GM18511 (cell line): ENCODE data around the gene ZNF593.

Source experiments
- ATAC-seq: cut with Tn5 transposase; IDR thresholded peaks from one replicate; pipeline ENCODE4 v1.9.1; 2021; ENCODE audit warnings: mild to moderate bottlenecking, moderate library complexity; ENCODE audit not compliant: unreplicated experiment

The ZNF593 gene

DNA sequence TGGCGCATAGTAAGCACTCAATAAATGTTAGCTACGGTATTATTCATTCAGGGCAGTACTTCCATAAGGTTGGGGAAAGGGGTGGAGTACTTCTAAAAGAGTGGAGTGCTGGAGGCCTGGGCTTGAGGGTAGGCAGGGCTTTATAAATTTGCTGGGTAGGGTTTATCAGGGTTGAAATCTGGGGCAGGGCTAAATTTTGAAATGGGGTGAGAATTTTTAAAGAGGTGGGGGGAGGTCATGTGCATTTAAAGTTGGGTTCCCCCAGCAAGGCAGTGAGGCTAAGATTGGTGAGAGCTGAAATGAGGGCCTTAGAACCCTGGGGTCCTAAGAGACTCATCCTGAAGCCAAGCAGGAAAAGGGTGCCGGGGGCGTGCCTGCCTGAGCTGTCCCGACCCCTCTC is 30.7 kb downstream of the ZNF593 start:
- no peak for ATAC-seq

GRCh38 chr1:26203642-26204318 is 34.1 kb downstream of the ZNF593 start:
- no peak for ATAC-seq

DNA sequence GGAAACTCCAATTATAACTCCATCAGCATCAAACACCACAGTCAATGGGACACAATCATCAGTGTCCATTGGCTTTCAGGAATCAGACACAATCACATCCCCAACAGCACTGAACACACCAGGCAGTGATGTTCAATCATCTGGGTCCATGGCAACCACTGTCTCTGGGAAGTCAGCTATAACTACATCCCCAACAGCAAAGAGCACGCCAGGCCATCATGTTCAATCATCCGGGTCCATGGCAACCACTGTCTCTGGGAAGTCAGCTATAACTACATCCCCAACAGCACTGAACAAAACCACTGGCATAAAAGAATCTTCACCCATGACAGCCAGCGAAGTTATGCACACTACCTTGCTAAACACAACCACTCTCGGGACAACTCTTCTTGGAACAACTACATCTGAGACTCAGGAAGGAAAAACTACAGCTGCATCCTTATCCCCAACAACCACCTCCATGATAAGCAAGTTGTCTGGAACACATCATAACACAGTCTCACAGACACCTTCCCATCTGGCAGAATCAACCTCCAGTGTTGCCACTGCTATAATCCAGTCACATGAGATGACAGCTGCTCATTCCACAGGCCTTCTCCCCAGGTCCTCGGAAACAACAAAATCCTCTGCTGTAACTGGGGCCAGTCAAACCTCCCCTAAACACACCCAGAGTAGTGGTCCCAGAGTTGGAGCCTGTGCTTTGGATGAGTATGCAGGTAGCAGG is 40.6 kb downstream of the ZNF593 start:
- no peak for ATAC-seq

DNA sequence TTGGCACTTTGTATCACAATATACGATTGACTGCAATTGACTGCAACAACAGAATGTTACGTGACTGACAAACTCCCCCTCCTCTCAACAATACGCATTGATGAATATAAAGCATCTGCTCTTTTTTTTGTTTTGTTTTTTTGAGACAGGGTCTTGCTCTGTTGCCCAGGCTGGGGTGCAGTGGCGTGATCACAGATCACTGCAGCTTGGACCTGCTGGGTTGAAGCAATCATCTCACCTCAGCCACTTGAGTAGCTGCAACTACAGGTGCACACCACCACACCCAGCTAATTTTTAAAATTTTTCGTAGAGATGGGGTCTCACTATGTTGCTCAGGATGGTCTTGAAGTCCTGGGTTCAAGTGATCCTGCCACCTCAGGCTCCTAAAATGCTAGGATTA is 43.0 kb downstream of the ZNF593 start:
- ATAC-seq = no peak

DNA sequence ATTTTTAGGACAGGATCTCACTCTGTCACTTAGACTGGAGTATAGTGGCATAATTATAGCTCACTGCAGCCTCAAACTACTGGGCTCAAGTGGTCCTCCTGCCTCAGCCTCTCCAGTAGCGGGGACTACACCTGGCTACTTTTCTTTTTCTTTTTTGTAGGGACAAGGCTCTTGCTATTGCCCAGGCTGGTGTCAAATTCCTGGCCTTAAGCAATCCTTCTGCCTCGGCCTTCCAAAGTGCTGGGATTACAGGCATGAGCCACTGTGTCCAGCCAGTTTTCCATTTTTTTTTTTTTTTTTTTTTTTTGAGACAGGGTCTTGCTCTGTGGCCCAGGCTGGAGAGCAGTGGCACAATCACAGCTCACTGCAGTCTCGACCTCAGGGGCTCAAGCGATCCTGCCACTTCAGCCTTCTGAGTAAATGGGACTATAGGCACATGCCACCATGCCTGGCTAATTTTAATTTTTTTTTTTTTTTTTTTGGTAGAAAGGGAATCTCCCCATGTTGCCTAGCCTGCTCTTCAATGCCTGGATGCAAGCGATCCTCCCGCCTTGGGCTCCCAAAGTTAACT is 43.7 kb downstream of the ZNF593 start:
- ATAC-seq = no peak

DNA sequence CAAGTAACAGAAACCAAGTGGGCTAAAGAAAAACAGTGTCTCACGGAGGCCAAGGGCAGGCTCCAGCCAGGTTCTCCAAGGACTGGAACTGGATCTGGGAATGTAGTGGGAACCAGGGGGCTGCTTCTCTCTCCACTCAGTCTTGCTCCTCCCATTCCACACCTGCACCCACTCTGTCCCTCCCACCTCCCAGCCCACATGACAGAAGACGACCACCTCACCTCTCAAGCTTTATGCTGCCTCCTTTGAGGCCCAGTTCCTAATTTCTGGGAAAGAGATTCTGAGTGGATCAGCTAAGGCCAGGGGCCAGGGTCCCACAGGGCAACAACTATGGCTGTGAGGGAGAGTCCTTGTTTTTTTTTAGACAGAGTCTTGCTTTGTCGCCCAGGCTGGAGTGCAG is 45.5 kb downstream of the ZNF593 start:
- no peak for ATAC-seq

GRCh38 chr1:26218906-26219494 is 49.3 kb downstream of the ZNF593 start:
- ATAC-seq = no peak
